ENCODE measurements around the gene PBRM1. TPM values are rescaled to one million over a fixed set of nuclear protein-coding genes. Genes with fewer than 3 reads are reported as not detected.

PBRM1 gene
- total and polyA plus RNA-seq, 2 of the 13 experiments (the other 11 are each of a cell fraction or from before 2014, with no cell fraction given) = 10.9 to 33.2 TPM

DNA sequence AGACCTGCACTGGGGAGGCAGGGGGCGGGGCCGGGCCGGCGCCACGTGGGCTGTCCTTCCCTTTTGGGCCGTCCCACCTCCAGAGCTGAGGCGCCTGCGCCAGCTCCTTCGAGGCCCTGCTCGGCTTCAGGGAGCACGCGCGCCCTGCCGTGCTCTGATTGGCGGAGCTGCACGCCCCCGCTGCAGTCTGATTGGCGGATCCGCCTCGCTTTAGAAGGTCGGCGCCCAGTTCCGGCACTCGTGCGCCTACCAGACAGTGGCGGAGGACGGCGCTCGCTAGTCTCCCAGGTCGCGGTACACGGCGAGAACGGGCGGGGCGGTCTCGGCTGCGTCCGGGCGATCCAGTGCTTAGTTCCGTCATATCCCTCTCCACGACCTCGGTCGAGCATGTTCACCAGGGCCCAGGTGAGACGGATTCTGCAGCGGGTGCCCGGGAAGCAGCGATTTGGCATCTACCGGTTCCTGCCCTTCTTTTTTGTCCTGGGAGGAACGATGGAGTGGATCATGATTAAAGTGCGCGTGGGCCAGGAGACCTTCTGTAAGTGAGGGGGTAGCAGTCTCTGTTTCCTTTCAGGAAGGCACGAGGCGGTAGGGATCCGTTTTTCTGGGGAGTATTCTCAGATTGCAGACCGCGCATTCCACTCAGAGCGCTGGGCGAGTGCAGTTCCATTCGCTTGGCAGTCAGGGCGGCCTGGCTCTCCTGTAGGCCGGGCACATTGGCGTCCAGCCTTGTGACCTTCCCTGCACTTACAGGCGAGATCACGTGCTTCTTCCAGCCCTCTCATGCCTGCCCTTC lies 149.1 kb downstream of the PBRM1 start, which contains the start of gene UQCC5 (continued):
- TF ChIP-seq ATF2 (CRISPR knock-in tag; IDR thresholded peaks at IDR 0.05) (peak; percentile 79), ZNF34 (CRISPR knock-in tag; IDR thresholded peaks at IDR 0.05; ENCODE audit: borderline replicate concordance) (0 out of 2 replicates have a peak, but pooled peaks have one; percentile 71), ZHX1 (CRISPR knock-in tag; IDR thresholded peaks at IDR 0.05; ENCODE audit: low read depth) (no peak; the same call in 1 of the 2 replicates), ZNF335 (CRISPR knock-in tag; IDR thresholded peaks at IDR 0.05) (peak; percentile 50; the same call in 1 of the 2 replicates), SMARCC2 (IDR thresholded peaks at IDR 0.05) (no peak), MAF1 (CRISPR knock-in tag; IDR thresholded peaks at IDR 0.05; ENCODE audit: borderline replicate concordance) (no peak), ZNF558 (CRISPR knock-in tag; IDR thresholded peaks at IDR 0.05; ENCODE audit: borderline replicate concordance) (peak; percentile 93; the same call in 1 of the 2 replicates), ZBTB20 (CRISPR knock-in tag; IDR thresholded peaks at IDR 0.05; ENCODE audit: borderline replicate concordance, low read depth) (no peak; the same call in 1 of the 2 replicates), BRCA1 (CRISPR knock-in tag; IDR thresholded peaks at IDR 0.05) (no peak; the same call in 1 of the 2 replicates), ZNF205 (CRISPR knock-in tag; IDR thresholded peaks at IDR 0.05) (0 out of 2 replicates have a peak, but pooled peaks have one; percentile 20), ZNF879 (CRISPR knock-in tag; IDR thresholded peaks at IDR 0.05) (peak; percentile 61; the same call in 1 of the 2 replicates), ZNF512 (CRISPR knock-in tag; IDR thresholded peaks at IDR 0.05) (0 out of 2 replicates have a peak, but pooled peaks have one; percentile 30), SP1 (IDR thresholded peaks at IDR 0.05) (no peak), SP1 (CRISPR knock-in tag; IDR thresholded peaks at IDR 0.05) (peak; percentile 68), SP2 (CRISPR knock-in tag; IDR thresholded peaks at IDR 0.05) (peak; percentile 85), THAP11 (CRISPR knock-in tag; IDR thresholded peaks at IDR 0.05) (peak; percentile 80), ZBTB14 (CRISPR knock-in tag; IDR thresholded peaks at IDR 0.05) (no peak; the same call in none of the 2 replicates), SMYD3 (CRISPR knock-in tag; IDR thresholded peaks at IDR 0.05) (no peak), PHB2 (IDR thresholded peaks at IDR 0.05; ENCODE audit: partially characterized antibody) (no peak), SNRNP70 (IDR thresholded peaks at IDR 0.05; ENCODE audit: low read depth, low read length) (no peak), ZNF263 (CRISPR knock-in tag; IDR thresholded peaks at IDR 0.05) (peak; percentile 59), ZNF329 (CRISPR knock-in tag; IDR thresholded peaks at IDR 0.05; ENCODE audit: low read depth) (no peak)
